GM12874 (cell line): Measurements from ENCODE around the gene FHIT.

Experiments used
- TF ChIP-seq, protein P1 (sequence below): IDR thresholded peaks from 2 replicates; pipeline ENCODE4 v1.5.1; 2011; ENCODE audit warnings: low read depth, mild to moderate bottlenecking, control low read depth, low read length, moderate library complexity; ENCODE audit not compliant: insufficient read depth

FHIT gene

DNA sequence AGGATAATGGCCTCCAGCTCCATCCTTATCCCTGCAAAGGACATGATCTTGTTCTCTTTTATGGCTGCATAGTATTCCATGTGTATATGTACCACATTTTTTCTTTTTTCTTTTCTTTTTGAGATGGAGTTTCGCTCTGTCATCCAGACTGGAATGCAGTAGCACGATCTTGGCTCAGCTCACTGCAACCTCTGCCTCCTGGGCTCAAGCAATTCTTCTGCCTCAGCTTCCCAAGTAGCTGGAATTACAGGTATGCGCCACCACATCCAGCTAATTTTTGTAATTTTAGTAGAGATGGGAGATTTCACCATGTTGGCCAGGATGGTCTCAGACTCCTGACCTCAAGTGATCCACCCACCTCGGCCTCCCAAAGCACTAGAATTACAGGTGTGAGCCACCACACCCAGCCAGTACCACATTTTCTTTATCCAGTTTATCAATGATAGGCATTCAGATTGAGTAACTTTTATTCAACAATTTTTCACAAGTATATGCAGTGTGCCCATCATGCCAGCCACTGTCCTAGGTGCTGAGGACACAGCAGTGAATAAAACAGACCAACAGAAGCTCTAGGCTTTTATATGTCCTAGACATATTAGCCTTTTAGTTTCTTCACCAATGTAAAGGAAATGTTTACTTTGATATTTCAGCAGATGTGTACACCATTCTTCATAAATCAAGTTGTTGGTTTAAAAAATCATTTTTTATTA lies 815.2 kb downstream of the FHIT start:
- TF ChIP-seq, protein P1, sequence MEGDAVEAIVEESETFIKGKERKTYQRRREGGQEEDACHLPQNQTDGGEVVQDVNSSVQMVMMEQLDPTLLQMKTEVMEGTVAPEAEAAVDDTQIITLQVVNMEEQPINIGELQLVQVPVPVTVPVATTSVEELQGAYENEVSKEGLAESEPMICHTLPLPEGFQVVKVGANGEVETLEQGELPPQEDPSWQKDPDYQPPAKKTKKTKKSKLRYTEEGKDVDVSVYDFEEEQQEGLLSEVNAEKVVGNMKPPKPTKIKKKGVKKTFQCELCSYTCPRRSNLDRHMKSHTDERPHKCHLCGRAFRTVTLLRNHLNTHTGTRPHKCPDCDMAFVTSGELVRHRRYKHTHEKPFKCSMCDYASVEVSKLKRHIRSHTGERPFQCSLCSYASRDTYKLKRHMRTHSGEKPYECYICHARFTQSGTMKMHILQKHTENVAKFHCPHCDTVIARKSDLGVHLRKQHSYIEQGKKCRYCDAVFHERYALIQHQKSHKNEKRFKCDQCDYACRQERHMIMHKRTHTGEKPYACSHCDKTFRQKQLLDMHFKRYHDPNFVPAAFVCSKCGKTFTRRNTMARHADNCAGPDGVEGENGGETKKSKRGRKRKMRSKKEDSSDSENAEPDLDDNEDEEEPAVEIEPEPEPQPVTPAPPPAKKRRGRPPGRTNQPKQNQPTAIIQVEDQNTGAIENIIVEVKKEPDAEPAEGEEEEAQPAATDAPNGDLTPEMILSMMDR: no peak

DNA sequence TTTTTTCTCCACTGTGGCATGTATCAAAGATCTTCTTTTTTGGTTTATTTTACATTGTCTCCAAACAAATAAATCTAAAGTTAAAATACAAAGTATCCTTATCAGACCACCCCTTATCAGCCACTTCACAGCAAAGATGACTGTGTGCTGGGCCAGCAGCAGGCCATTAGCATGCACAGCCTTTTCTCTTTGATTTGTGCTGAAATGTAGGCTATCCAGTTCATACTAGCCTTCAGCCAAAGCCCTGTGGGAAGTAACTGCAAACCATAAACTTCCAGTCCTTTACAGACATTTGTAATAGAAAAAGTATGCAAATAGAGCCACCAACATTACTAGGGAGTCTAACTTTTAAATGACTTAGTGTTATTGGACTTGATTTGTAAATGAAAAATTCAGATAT lies 816.3 kb downstream of the FHIT start:
- TF ChIP-seq, protein P1: no peak

- TF ChIP-seq, protein P1: no peak
These were observed 816.9 kb downstream of the FHIT start for GRCh38 chr3:60434323-60434722.

DNA sequence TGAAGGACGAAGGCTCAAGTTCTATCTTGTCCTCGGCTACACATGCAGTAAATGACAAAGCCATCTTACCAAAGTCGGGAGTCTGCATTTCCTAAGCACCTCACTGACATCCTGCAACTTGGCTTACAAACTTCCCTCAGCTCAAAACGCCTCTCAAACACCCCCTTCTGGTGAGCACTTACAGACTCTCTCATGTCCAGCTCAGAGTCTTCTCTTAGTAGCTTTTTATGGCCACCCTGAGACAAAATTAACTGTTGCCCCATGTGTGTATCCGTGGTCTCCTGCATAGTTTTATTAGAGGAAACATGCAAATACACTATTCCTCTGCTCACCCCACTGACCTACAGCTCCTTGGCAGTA lies 819.7 kb downstream of the FHIT start:
- TF ChIP-seq, protein P1: no peak

GRCh38 chr3:60430205-60430604 lies 821.0 kb downstream of the FHIT start:
- TF ChIP-seq, protein P1: no peak

- TF ChIP-seq, protein P1: no peak
These were observed 824.1 kb downstream of the FHIT start for GRCh38 chr3:60427109-60427508.

DNA sequence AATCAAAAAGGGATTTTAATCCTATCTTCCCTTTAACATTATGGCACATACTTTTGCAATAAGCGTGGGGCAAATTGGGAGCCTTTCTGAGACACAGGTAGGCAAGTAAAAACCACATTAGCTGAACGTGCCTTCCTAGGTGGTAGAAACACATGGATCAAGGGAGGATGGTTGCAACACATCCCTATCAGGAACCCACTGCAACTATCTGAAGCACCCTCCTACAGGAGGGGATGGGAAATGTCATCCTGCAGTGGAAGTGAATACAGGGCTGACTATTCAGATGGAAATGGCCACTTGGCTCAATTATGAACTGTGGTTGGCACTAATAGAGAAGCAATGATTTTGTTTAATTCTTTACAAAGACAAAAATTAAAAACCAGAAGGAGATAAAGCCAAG lies 826.3 kb downstream of the FHIT start:
- TF ChIP-seq, protein P1: no peak

GRCh38 chr3:60424034-60424433 lies 827.2 kb downstream of the FHIT start:
- TF ChIP-seq, protein P1: no peak
